Endothelial cell of umbilical vein (primary cell): ENCODE measurements around the gene TRAF3IP1. TPM values are rescaled to one million over a fixed set of nuclear protein-coding genes. Genes with fewer than 3 reads are reported as not detected.

Experiments used
- BruUV-seq: library from RNA; stranded (reverse); fragments of 400-500 nt; replicated peaks from 2 replicates; lab custom pipeline; 2021; lab: Mats Ljungman, UMichigan
- CTCF ChIA-PET: fragments of 300-600, 350-600 bp; sonication (Branson Sonifier 250); formaldehyde crosslinking; loops from one replicate; lab custom pipeline; 2021; ENCODE audit warnings: antibody characterized with exemption, inconsistent platforms; lab: Charles Lee
- POLR2A ChIA-PET: fragments of 300-600, 350-600 bp; sonication (Branson Sonifier 250); formaldehyde crosslinking; loops from one replicate; lab custom pipeline; 2021; ENCODE audit warnings: antibody characterized with exemption, inconsistent platforms; lab: Charles Lee
- DNase-seq: peaks from one replicate; pipeline ENCODE4 v3.0.0-alpha.2; 2011; ENCODE audit warnings: low read depth, low spot score
- FAIRE-seq: peaks from 2 replicates; lab custom pipeline; 2011; peaks lifted over from hg19 to GRCh38; lab: Jason Lieb, UNC
- H2AFZ ChIP-seq: 2 replicates; pipeline ENCODE4 v1.6.0; 2012; ENCODE audit warnings: low read depth, low read length, control low read depth, inconsistent platforms
- H3K27ac ChIP-seq: 2 replicates; pipeline ENCODE4 v1.5.1; 2011; ENCODE audit warnings: low read depth, mild to moderate bottlenecking, control low read depth, low read length, moderate library complexity; ENCODE audit not compliant: insufficient read depth
- H3K27me3 ChIP-seq, 2 experiments: 2 replicates each; pipeline versions ENCODE4 v1.6.0 to v1.6.1; 2011; ENCODE audit warnings: low read length in 2 of 2, mixed read lengths in 1 of 2; ENCODE audit not compliant: control insufficient read depth in 2 of 2, insufficient read depth in 2 of 2
- H3K36me3 ChIP-seq, 2 experiments: 2 replicates in 1 of 2; 3 replicates in 1 of 2; pipeline ENCODE4 v1.5.1; 2011; ENCODE audit warnings: low read length in 2 of 2, mild to moderate bottlenecking in 1 of 2, moderate library complexity in 1 of 2; ENCODE audit not compliant: control insufficient read depth in 2 of 2, insufficient read depth in 2 of 2; ENCODE audit errors: extremely low read depth in 1 of 2
- H3K4me1 ChIP-seq: 3 replicates; pipeline ENCODE4 v1.5.1; 2011; ENCODE audit warnings: mild to moderate bottlenecking, low read length; ENCODE audit not compliant: control insufficient read depth, insufficient read depth; ENCODE audit errors: extremely low read depth
- H3K4me2 ChIP-seq: 2 replicates; pipeline ENCODE4 v1.6.1; 2011; ENCODE audit warnings: low read length, control low read depth, mixed read lengths; ENCODE audit not compliant: insufficient read depth
- H3K4me3 ChIP-seq, 3 experiments: fragments of 200-600 bp in 1 of 3; sonication (generic), shearing (Covaris generic) in 1 of 3; replicated peaks in 1 of 3; 2 replicates each; pipeline ENCODE4 v1.5.1; 2011 to 2016; ENCODE audit warnings: control low read depth in 3 of 3, low read length in 3 of 3, mild to moderate bottlenecking in 2 of 3, inconsistent platforms in 1 of 3, low read depth in 1 of 3, moderate library complexity in 1 of 3; ENCODE audit not compliant: insufficient read depth in 1 of 3
- H3K79me2 ChIP-seq: 2 replicates; pipeline ENCODE4 v1.6.0; 2012; ENCODE audit warnings: low read length, inconsistent platforms; ENCODE audit not compliant: control insufficient read depth, insufficient read depth
- H3K9ac ChIP-seq: replicated peaks from 2 replicates; pipeline ENCODE3; 2011; ENCODE audit warnings: low read length, control low read depth; ENCODE audit not compliant: insufficient read depth; ENCODE audit errors: extremely low read depth
- H3K9me1 ChIP-seq: replicated peaks from 3 replicates; pipeline ENCODE4 v1.6.0; 2011; ENCODE audit warnings: mild to moderate bottlenecking, low read length; ENCODE audit not compliant: control insufficient read depth, insufficient read depth; ENCODE audit errors: extremely low read depth
- H3K9me3 ChIP-seq: replicated peaks from 2 replicates; pipeline ENCODE4 v1.5.1; 2012; ENCODE audit warnings: low read length, inconsistent platforms; ENCODE audit not compliant: control insufficient read depth, insufficient read depth
- H4K20me1 ChIP-seq: replicated peaks from 2 replicates; pipeline ENCODE3; 2011; ENCODE audit warnings: mild to moderate bottlenecking, low read length; ENCODE audit not compliant: control insufficient read depth, insufficient read depth; ENCODE audit errors: extremely low read depth
- CTCF ChIP-seq, 2 donors: IDR thresholded peaks; 1 replicate in 1 of 2; 2 replicates in 1 of 2; pipeline ENCODE4 v1.5.1; 2011; ENCODE audit warnings: low read length in 2 of 2, mild to moderate bottlenecking in 2 of 2, moderate library complexity in 2 of 2, control low read depth in 1 of 2, inconsistent platforms in 1 of 2, low read depth in 1 of 2; ENCODE audit not compliant: insufficient read depth in 1 of 2; ENCODE audit errors: extremely low read depth in 1 of 2
- FOS ChIP-seq: IDR thresholded peaks from 2 replicates; pipeline ENCODE4 v1.6.1; 2011; ENCODE audit warnings: mild to moderate bottlenecking, low read length, moderate library complexity, borderline replicate concordance; ENCODE audit not compliant: insufficient read depth
- GATA2 ChIP-seq: IDR thresholded peaks from 2 replicates; pipeline ENCODE4 v1.7.0; 2011; ENCODE audit warnings: low read depth, mild to moderate bottlenecking, moderate library complexity, mixed read lengths, low read length; ENCODE audit not compliant: insufficient read length, insufficient read depth
- MAX ChIP-seq: IDR thresholded peaks from 2 replicates; pipeline ENCODE4 v1.6.1; 2011; ENCODE audit not compliant: insufficient read depth, insufficient read length
- MYC ChIP-seq: IDR thresholded peaks from one replicate; pipeline ENCODE4 v1.6.1; 2011; ENCODE audit warnings: mild to moderate bottlenecking, low read depth, low read length
- POLR2AphosphoS5 ChIP-seq: IDR thresholded peaks from 2 replicates; pipeline ENCODE4 v1.6.1; 2012; ENCODE audit warnings: low read depth, mild to moderate bottlenecking, control low read depth, low read length, moderate library complexity; ENCODE audit not compliant: insufficient read depth
- dilution Hi-C: fragments of 300-500 bp; cut with MboI; formaldehyde crosslinking; loops from one replicate; pipeline ENCODE4 v1.15.0; 2019; ENCODE audit warnings: low sequenced_read_pairs; ENCODE audit not compliant: extremely low pct_ligation_motif_present
- intact Hi-C: fragments of 100-400 bp; cut with micrococcal nuclease; formaldehyde crosslinking; loops from one replicate; pipeline ENCODE4 v1.10.0; 2022
- polyA plus RNA-seq, 4 experiments: library from polyadenylated mRNA; depleted of rRNA in 3 of 4; stranded (reverse) in 3 of 4; unstranded in 1 of 4; fragments of >200 nt; gene quantifications; 2 replicates each; pipeline versions ENCODE4 v1.2.1 to v1.2.3, GENCODE V29; 2011 to 2012; ENCODE audit warnings: missing spikeins in 1 of 4
- total RNA-seq: library from RNA; stranded (reverse); gene quantifications from 2 replicates; pipeline ENCODE4 v1.2.3, GENCODE V29; 2021

The TRAF3IP1 gene
- total and polyA plus RNA-seq, 2 donors (not counting 3 experiments of a cell fraction or from before 2014, with no cell fraction given), result 3.4 to 15.9 TPM

GRCh38 chr2:238427435-238428162 is 107.3 kb downstream of the TRAF3IP1 start:
- intact Hi-C loops (loop anchor here (1.0 to 10.0 kb wide), 2 partner anchors 30 to 173 kb away; no protein-coding TSS in a partner anchor), dilution Hi-C loops (no loop called here)
- Histone ChIP-seq H3K27me3 (no peaks in the 10 kb centered on the region), H3K79me2 (peaks cover 51% of the 10 kb centered on the region), H3K9me3 (no peaks in the 10 kb centered on the region), H3K9me1 (no peaks in the 10 kb centered on the region), H4K20me1 (no peaks in the 10 kb centered on the region), H3K4me3 (peak overlapping the region; percentile 26 to 46 (median 45)), H3K36me3 (no peaks in the 10 kb centered on the region), H3K9ac (peak overlapping the region; percentile 88), H3K27ac (peak overlapping the region; percentile 87), H3K4me1 (peaks cover 13% of the 10 kb centered on the region), H3K4me2 (peak overlapping the region; percentile 49), H2AFZ (peak overlapping the region; percentile 93)
- TSS peak; percentile 39 for BruUV-seq
- FAIRE-seq, result no peak
- ChIA-PET POLR2A (interaction anchor here (0.6 kb wide), 1 partner anchor 10 kb away, joined by 3 read pairs; no protein-coding TSS in a partner anchor), CTCF (interaction anchor here (0.5 to 1.4 kb wide), 5 partner anchors 9 to 57 kb away, joined by 3 to 6 read pairs (median 4); no protein-coding TSS in a partner anchor)
- TF ChIP-seq POLR2AphosphoS5 (no peak), FOS (no peak), MAX (no peak), GATA2 (no peak), MYC (no peak), CTCF (IDR thresholded peaks at IDR 0.05; ENCODE audit: extremely low read depth in 1 of 2, insufficient read depth in 1 of 2, low read depth in 1 of 2, low read length in 2 of 2) (no peak)
- peak; percentile 8 for DNase-seq
